Endodermal cell (in vitro differentiated cells): ENCODE data around the gene KIZ. TPM values are rescaled to one million over a fixed set of nuclear protein-coding genes. Genes with fewer than 3 reads are reported as not detected.

ENCODE experiments used
- DNase-seq: peaks from one replicate; pipeline ENCODE4 v3.0.0-alpha.2; 2017
- H3K27ac ChIP-seq: 2 replicates; pipeline ENCODE4 v1.5.1; 2013; ENCODE audit warnings: mild to moderate bottlenecking, low read depth, low read length, moderate library complexity
- H3K27me3 ChIP-seq: 2 replicates; pipeline ENCODE4 v1.6.1; 2013; ENCODE audit warnings: mild to moderate bottlenecking, low read length, moderate library complexity; ENCODE audit not compliant: insufficient read depth, control insufficient read depth, poor library complexity, severe bottlenecking
- H3K36me3 ChIP-seq: 2 replicates; pipeline ENCODE4 v1.7.0; 2013; ENCODE audit warnings: mild to moderate bottlenecking, low read length, moderate library complexity; ENCODE audit not compliant: control insufficient read depth, insufficient read depth
- H3K4me1 ChIP-seq: one replicate; pipeline ENCODE4 v1.7.0; 2013; ENCODE audit warnings: low read length; ENCODE audit not compliant: control insufficient read depth, insufficient read depth
- H3K4me3 ChIP-seq: 2 replicates; pipeline ENCODE4 v1.5.1; 2013; ENCODE audit warnings: mild to moderate bottlenecking, low read length, moderate library complexity
- H3K9ac ChIP-seq: 2 replicates; pipeline ENCODE4 v1.6.1; 2013; ENCODE audit warnings: mild to moderate bottlenecking, low read length, moderate library complexity; ENCODE audit not compliant: poor library complexity, severe bottlenecking; ENCODE audit errors: extremely low read depth
- H3K9me3 ChIP-seq: 2 replicates; pipeline ENCODE4 v1.6.1; 2013; ENCODE audit warnings: mild to moderate bottlenecking, low read length, moderate library complexity; ENCODE audit not compliant: control insufficient read depth
- H3K27ac Mint-ChIP-seq: 2 replicates; pipeline ENCODE4 v1.8.0; 2020; ENCODE audit warnings: mixed read lengths
- H3K27me3 Mint-ChIP-seq: 2 replicates; pipeline ENCODE4 v1.8.0; 2021; ENCODE audit warnings: mild to moderate bottlenecking, mixed read lengths; ENCODE audit not compliant: insufficient read depth
- H3K36me3 Mint-ChIP-seq: 2 replicates; pipeline ENCODE4 v1.8.0; 2020; ENCODE audit warnings: low read depth, mixed read lengths
- H3K4me1 Mint-ChIP-seq: 2 replicates; pipeline ENCODE4 v1.8.0; 2020; ENCODE audit warnings: mixed read lengths
- H3K4me3 Mint-ChIP-seq: 2 replicates; pipeline ENCODE4 v1.8.0; 2020; ENCODE audit warnings: mild to moderate bottlenecking, moderate library complexity, mixed read lengths
- H3K9me3 Mint-ChIP-seq: 2 replicates; pipeline ENCODE4 v1.8.0; 2020; ENCODE audit warnings: mild to moderate bottlenecking, mixed read lengths
- CTCF ChIP-seq: fragments of 200-600 bp; sonication (generic); conservative IDR thresholded peaks from 2 replicates; pipeline ENCODE4 v1.5.0; 2021; ENCODE audit warnings: antibody characterized with exemption, mild to moderate bottlenecking
- WGBS, 2 experiments: methylation state at CpG; one replicate each; pipeline versions ENCODE4 v1.1.5 to v1.1.7; 2013; ENCODE audit warnings: missing lambda C conversion rate in 2 of 2, mixed read lengths in 1 of 2; ENCODE audit not compliant: insufficient coverage in 1 of 2, insufficient read length in 1 of 2; 5-methylcytosine and 5-hydroxymethylcytosine counted together
- total RNA-seq, 2 donors: library from RNA; stranded (reverse); fragmentation: NEBNext Ultra II Directional in 1 of 2; extraction: Animal tissue kit (Norgen Biotek cat#: 25700) in 1 of 2; gene quantifications; 2 replicates in 1 of 2; 3 replicates in 1 of 2; pipeline ENCODE4 v1.2.1, GENCODE V29; 2021

Gene KIZ
- total RNA-seq, 2 donors from 2014 or later, result 50.3 to 50.8 TPM

DNA sequence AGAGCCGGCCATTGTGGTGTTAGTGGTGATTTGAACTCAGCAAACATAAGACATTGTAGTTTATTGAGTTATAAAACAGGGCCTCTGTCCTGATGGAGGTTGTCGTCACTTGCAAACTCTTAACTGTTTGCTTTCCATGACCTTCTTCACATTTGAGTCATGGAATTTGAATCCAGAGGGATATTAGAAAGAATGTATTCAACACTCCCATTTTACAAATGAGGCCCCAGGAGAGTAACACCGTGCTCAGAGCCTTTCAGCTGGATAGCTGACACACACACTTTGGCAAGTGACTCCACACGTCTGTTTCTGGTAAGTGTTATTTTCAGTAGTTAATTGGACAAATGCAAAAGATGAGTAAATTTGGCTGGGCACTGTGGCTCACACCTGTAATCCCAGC lies 104.8 kb downstream of the KIZ start:
- Histone ChIP-seq H3K9ac (no peak overlapping the region), H3K9me3 (no peaks in the 10 kb centered on the region), H3K4me1 (no peaks in the 10 kb centered on the region), H3K27me3 (no peaks in the 10 kb centered on the region), H3K36me3 (peaks cover 11% of the 10 kb centered on the region), H3K27ac (no peak overlapping the region), H3K4me3 (no peak overlapping the region)
- 89 to 92% methylated on average over 2 to 4 of the region's 4 CpGs for WGBS, 2 experiments
- no peak for DNase-seq
- Mint-ChIP-seq H3K27me3 (no peaks in the 10 kb centered on the region), H3K27ac (no peak overlapping the region), H3K4me1 (peaks cover 47% of the 10 kb centered on the region), H3K9me3 (no peaks in the 10 kb centered on the region), H3K36me3 (peaks cover 31% of the 10 kb centered on the region), H3K4me3 (no peak overlapping the region)
- TF ChIP-seq CTCF, result no peak

GRCh38 chr20:21232546-21233280 lies 106.8 kb downstream of the KIZ start:
- H3K27ac Mint-ChIP-seq, result no peak overlapping the region
- H3K27ac ChIP-seq, result no peak overlapping the region

DNA sequence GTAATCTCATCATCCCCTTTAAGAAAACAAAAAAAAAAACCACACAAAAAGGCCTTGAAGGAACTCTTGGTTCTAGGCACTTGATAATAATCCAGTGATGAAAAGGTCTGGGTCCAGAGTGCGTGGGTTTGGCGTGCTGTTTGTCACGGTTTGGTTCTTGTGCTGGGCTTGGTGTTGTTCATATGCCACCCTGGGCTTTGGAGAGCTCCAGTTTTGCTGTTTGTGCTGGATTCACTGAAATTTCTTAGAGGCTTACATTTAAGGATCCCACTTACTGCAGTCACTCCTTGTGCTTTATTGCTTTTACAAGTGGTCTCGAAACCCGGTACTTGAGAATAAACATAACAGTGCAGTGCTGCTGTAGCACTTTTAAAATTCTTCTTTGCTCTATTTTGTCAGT lies 108.4 kb downstream of the KIZ start:
- Histone ChIP-seq H3K27me3 (no peaks in the 10 kb centered on the region), H3K4me1 (no peaks in the 10 kb centered on the region), H3K9me3 (no peaks in the 10 kb centered on the region), H3K36me3 (peaks cover 11% of the 10 kb centered on the region), H3K4me3 (no peak overlapping the region), H3K27ac (no peak overlapping the region), H3K9ac (no peak overlapping the region)
- Mint-ChIP-seq H3K9me3 (no peaks in the 10 kb centered on the region), H3K27me3 (no peaks in the 10 kb centered on the region), H3K36me3 (peaks cover 32% of the 10 kb centered on the region), H3K4me3 (no peak overlapping the region), H3K27ac (no peak overlapping the region), H3K4me1 (peaks cover 42% of the 10 kb centered on the region)
- TF ChIP-seq CTCF, result no peak
- WGBS, 2 experiments, result 93 to 95% methylated on average over 5 of the region's 5 CpGs
- no peak for DNase-seq

More at GRCh38 chr20:21232546-21233280, 106.8 kb downstream of the KIZ start:
- Mint-ChIP-seq H3K36me3 (peaks cover 33% of the 10 kb centered on the region), H3K27me3 (no peaks in the 10 kb centered on the region), H3K4me3 (no peak overlapping the region), H3K4me1 (peaks cover 42% of the 10 kb centered on the region), H3K9me3 (no peaks in the 10 kb centered on the region)
- Histone ChIP-seq H3K36me3 (peaks cover 11% of the 10 kb centered on the region), H3K9ac (no peak overlapping the region), H3K9me3 (no peaks in the 10 kb centered on the region), H3K4me3 (no peak overlapping the region), H3K4me1 (no peaks in the 10 kb centered on the region), H3K27me3 (no peaks in the 10 kb centered on the region)
- WGBS, 2 experiments, result 67 to 69% methylated on average over 8 to 10 of the region's 10 CpGs
- no peak for TF ChIP-seq CTCF
- DNase-seq, result no peak
